HCT116 (cell line): ENCODE data around the gene PCDH9. TPM values are rescaled to one million over a fixed set of nuclear protein-coding genes. Genes with fewer than 3 reads are reported as not detected.

Source experiments
- ATAC-seq: fragments of 200-7000 bp; cut with Tn5 transposase; 2 replicates; pipeline ENCODE4 v1.9.1; 2020; ENCODE audit warnings: mild to moderate bottlenecking, moderate library complexity
- BruUV-seq: library from RNA; stranded (reverse); fragments of 400-500 nt; replicated peaks from 2 replicates; lab custom pipeline; 2021; lab: Mats Ljungman, UMichigan
- CTCF ChIA-PET: fragments of 300-600 bp; sonication (Branson Sonifier 250); formaldehyde crosslinking; loops from one replicate; lab custom pipeline; 2021; ENCODE audit warnings: antibody characterized with exemption; lab: Charles Lee
- POLR2A ChIA-PET: fragments of 300-600, 350-600 bp; sonication (Branson Sonifier 250); formaldehyde crosslinking; loops from one replicate; lab custom pipeline; 2021; ENCODE audit warnings: antibody characterized with exemption; lab: Charles Lee
- RAD21 ChIA-PET, 2 experiments: fragments of 300-600 bp; sonication (Branson Sonifier 250); formaldehyde crosslinking; loops; one replicate each; lab custom pipeline; 2023; ENCODE audit warnings: low total read pairs in 2 of 2; ENCODE audit not compliant: uncharacterized antibody in 2 of 2, unreplicated experiment in 2 of 2, low non-redundant PET in 1 of 2; lab: Charles Lee
- DNase-seq: peaks from one replicate; pipeline ENCODE4 v3.0.0-alpha.2; 2010; ENCODE audit warnings: low read depth, low spot score
- H2AFZ ChIP-seq: fragments of 200-600 bp; shearing (Covaris generic), sonication (generic); 2 replicates; pipeline ENCODE4 v1.6.1; 2017; ENCODE audit warnings: low read depth, mixed run types, mixed read lengths, antibody characterized with exemption, low read length; ENCODE audit not compliant: poor library complexity, severe bottlenecking
- H3K27ac ChIP-seq: 2 replicates; pipeline ENCODE4 v1.5.1; 2012; ENCODE audit warnings: low read depth, low read length
- H3K27me3 ChIP-seq: fragments of 200-600 bp; sonication (generic); 2 replicates; pipeline ENCODE4 v1.6.1; 2016; ENCODE audit warnings: mixed run types, low read length, mixed read lengths; ENCODE audit not compliant: insufficient read depth
- H3K36me3 ChIP-seq, 2 experiments: fragments of 200-500 bp in 1 of 2; fragments of 200-600 bp in 1 of 2; sonication (Bioruptor generic) in 1 of 2; sonication (generic) in 1 of 2; 2 replicates each; pipeline versions ENCODE4 v1.5.1 to v1.6.1; 2014 to 2016; ENCODE audit warnings: low read length in 2 of 2, inconsistent platforms in 1 of 2, mixed read lengths in 1 of 2, mixed run types in 1 of 2; ENCODE audit not compliant: insufficient read depth in 2 of 2, control insufficient read depth in 1 of 2
- H3K4me1 ChIP-seq, 2 experiments: fragments of 200-600 bp in 1 of 2; sonication (generic) in 1 of 2; 2 replicates each; pipeline versions ENCODE4 v1.5.1 to v1.6.1; 2012 to 2017; ENCODE audit warnings: low read length in 2 of 2, inconsistent platforms in 1 of 2, mild to moderate bottlenecking in 1 of 2, mixed read lengths in 1 of 2, mixed run types in 1 of 2, moderate library complexity in 1 of 2; ENCODE audit not compliant: insufficient read depth in 2 of 2, control insufficient read depth in 1 of 2
- H3K4me2 ChIP-seq: fragments of 200-600 bp; sonication (generic); 2 replicates; pipeline ENCODE4 v1.6.1; 2017; ENCODE audit warnings: mixed run types, low read length, mixed read lengths
- H3K4me3 ChIP-seq, 2 experiments: fragments of 200-600 bp in 1 of 2; sonication (generic) in 1 of 2; replicated peaks in 1 of 2; 2 replicates each; pipeline ENCODE4 v1.5.1; 2011 to 2016; ENCODE audit warnings: low read length in 2 of 2, control low read depth in 1 of 2, low read depth in 1 of 2, mild to moderate bottlenecking in 1 of 2, mixed read lengths in 1 of 2, mixed run types in 1 of 2
- H3K79me2 ChIP-seq: fragments of 200-600 bp; sonication (generic); 2 replicates; pipeline ENCODE4 v1.6.1; 2017; ENCODE audit warnings: mild to moderate bottlenecking, mixed run types, low read length, moderate library complexity, mixed read lengths; ENCODE audit not compliant: insufficient read depth
- H3K9ac ChIP-seq: fragments of 200-600 bp; sonication (generic); 2 replicates; pipeline ENCODE4 v1.6.1; 2016; ENCODE audit warnings: low read length, mixed read lengths
- H3K9me2 ChIP-seq: fragments of 200-600 bp; sonication (generic), shearing (Covaris generic); 2 replicates; pipeline ENCODE4 v1.6.1; 2017; ENCODE audit warnings: mixed run types, mild to moderate bottlenecking, moderate library complexity; ENCODE audit not compliant: insufficient read depth
- H3K9me3 ChIP-seq, 2 experiments: fragments of 200-500 bp in 1 of 2; fragments of 200-600 bp in 1 of 2; sonication (Bioruptor generic) in 1 of 2; sonication (generic) in 1 of 2; 2 replicates each; pipeline ENCODE4 v1.6.1; 2014 to 2017; ENCODE audit warnings: low read length in 2 of 2, mixed read lengths in 2 of 2, inconsistent platforms in 1 of 2, low read depth in 1 of 2, mild to moderate bottlenecking in 1 of 2, mixed run types in 1 of 2, moderate library complexity in 1 of 2; ENCODE audit not compliant: control insufficient read depth in 1 of 2, insufficient read depth in 1 of 2
- H4K20me1 ChIP-seq: fragments of 200-600 bp; sonication (generic), shearing (Covaris generic); 2 replicates; pipeline ENCODE4 v1.6.1; 2017; ENCODE audit warnings: mixed run types, mild to moderate bottlenecking, moderate library complexity; ENCODE audit not compliant: insufficient read depth
- CBX3 ChIP-seq: IDR thresholded peaks from 2 replicates; pipeline ENCODE4 v1.6.1; 2012; ENCODE audit warnings: low read depth
- EGR1 ChIP-seq: IDR thresholded peaks from 2 replicates; pipeline ENCODE4 v1.6.1; 2012; ENCODE audit warnings: low read depth
- FOSL1 ChIP-seq: IDR thresholded peaks from 2 replicates; pipeline ENCODE4 v1.6.1; 2012; ENCODE audit warnings: low read depth
- RAD21 ChIP-seq: IDR thresholded peaks from 2 replicates; pipeline ENCODE4 v1.6.1; 2012; ENCODE audit warnings: low read depth, mild to moderate bottlenecking
- SRF ChIP-seq: IDR thresholded peaks from 2 replicates; pipeline ENCODE4 v1.6.1; 2012; ENCODE audit warnings: low read depth
- TCF7L2 ChIP-seq: IDR thresholded peaks from 2 replicates; pipeline ENCODE4 v1.7.0; 2011; ENCODE audit warnings: borderline replicate concordance, inconsistent platforms; ENCODE audit not compliant: insufficient read depth, insufficient read length; ENCODE audit errors: extremely low read depth
- YY1 ChIP-seq: IDR thresholded peaks from 2 replicates; pipeline ENCODE4 v1.6.1; 2011; ENCODE audit warnings: low read length, low read depth, moderate library complexity, mild to moderate bottlenecking; ENCODE audit not compliant: insufficient replicate concordance; ENCODE audit errors: extremely low read depth
- ZNF274 ChIP-seq: fragments of 200-500 bp; sonication (Bioruptor generic); IDR thresholded peaks from 2 replicates; pipeline ENCODE4 v1.6.1; 2014; ENCODE audit warnings: mild to moderate bottlenecking, low read depth, low read length, inconsistent platforms
- intact Hi-C: fragments of 100-400 bp; cut with micrococcal nuclease; formaldehyde crosslinking; loops from 2 replicates; pipeline ENCODE4 v1.10.0; 2022
- total RNA-seq: library from RNA; stranded (reverse); gene quantifications from one replicate; pipeline ENCODE4 v1.2.1, GENCODE V29; 2021; ENCODE audit not compliant: unreplicated experiment
- TF ChIP-seq, protein P1 (sequence below): IDR thresholded peaks from 2 replicates; pipeline ENCODE4 v1.6.1; 2012; ENCODE audit warnings: low read depth
- TF ChIP-seq, protein P2 (sequence below): IDR thresholded peaks from 2 replicates; pipeline ENCODE4 v1.6.1; 2011; ENCODE audit warnings: mild to moderate bottlenecking, low read length, moderate library complexity; ENCODE audit not compliant: insufficient replicate concordance; ENCODE audit errors: extremely low read depth
- TF ChIP-seq, protein P3 (sequence below): IDR thresholded peaks from 2 replicates; pipeline ENCODE4 v1.6.1; 2012

PCDH9 gene
- total RNA-seq, 1 experiment from 2014 or later = 0.02 TPM

DNA sequence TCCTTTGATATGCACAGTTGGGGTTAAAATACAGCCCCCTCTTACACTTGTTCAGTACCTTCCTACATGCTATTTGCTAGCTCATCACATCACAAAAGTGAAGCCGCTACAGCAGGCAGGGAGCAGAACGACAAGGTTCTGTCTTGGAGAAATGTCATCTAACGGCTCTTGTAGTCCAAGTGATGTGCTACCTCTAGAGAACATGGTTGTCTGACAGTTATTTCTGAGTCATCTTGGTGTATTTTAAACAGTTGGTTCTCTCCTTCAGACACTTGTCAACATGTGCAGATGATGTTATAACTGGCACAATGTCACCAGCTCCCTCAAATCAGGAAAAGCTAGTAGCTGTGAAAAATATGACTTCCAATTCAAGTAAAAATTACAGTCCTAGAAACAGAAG, 865.0 kb downstream of the PCDH9 start:
- ChIA-PET RAD21 (no interaction called here), POLR2A (no interaction called here), CTCF (no interaction called here)
- intact Hi-C loops = no loop called here
- TF ChIP-seq YY1 = no peak
- TF ChIP-seq FOSL1 = no peak
- no peak for TF ChIP-seq SRF
- no peak for TF ChIP-seq EGR1
- TF ChIP-seq ZNF274 = no peak
- no peak for TF ChIP-seq RAD21
- TF ChIP-seq CBX3 = no peak
- TF ChIP-seq, protein P1, sequence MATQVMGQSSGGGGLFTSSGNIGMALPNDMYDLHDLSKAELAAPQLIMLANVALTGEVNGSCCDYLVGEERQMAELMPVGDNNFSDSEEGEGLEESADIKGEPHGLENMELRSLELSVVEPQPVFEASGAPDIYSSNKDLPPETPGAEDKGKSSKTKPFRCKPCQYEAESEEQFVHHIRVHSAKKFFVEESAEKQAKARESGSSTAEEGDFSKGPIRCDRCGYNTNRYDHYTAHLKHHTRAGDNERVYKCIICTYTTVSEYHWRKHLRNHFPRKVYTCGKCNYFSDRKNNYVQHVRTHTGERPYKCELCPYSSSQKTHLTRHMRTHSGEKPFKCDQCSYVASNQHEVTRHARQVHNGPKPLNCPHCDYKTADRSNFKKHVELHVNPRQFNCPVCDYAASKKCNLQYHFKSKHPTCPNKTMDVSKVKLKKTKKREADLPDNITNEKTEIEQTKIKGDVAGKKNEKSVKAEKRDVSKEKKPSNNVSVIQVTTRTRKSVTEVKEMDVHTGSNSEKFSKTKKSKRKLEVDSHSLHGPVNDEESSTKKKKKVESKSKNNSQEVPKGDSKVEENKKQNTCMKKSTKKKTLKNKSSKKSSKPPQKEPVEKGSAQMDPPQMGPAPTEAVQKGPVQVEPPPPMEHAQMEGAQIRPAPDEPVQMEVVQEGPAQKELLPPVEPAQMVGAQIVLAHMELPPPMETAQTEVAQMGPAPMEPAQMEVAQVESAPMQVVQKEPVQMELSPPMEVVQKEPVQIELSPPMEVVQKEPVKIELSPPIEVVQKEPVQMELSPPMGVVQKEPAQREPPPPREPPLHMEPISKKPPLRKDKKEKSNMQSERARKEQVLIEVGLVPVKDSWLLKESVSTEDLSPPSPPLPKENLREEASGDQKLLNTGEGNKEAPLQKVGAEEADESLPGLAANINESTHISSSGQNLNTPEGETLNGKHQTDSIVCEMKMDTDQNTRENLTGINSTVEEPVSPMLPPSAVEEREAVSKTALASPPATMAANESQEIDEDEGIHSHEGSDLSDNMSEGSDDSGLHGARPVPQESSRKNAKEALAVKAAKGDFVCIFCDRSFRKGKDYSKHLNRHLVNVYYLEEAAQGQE = no peak
- TF ChIP-seq, protein P2, sequence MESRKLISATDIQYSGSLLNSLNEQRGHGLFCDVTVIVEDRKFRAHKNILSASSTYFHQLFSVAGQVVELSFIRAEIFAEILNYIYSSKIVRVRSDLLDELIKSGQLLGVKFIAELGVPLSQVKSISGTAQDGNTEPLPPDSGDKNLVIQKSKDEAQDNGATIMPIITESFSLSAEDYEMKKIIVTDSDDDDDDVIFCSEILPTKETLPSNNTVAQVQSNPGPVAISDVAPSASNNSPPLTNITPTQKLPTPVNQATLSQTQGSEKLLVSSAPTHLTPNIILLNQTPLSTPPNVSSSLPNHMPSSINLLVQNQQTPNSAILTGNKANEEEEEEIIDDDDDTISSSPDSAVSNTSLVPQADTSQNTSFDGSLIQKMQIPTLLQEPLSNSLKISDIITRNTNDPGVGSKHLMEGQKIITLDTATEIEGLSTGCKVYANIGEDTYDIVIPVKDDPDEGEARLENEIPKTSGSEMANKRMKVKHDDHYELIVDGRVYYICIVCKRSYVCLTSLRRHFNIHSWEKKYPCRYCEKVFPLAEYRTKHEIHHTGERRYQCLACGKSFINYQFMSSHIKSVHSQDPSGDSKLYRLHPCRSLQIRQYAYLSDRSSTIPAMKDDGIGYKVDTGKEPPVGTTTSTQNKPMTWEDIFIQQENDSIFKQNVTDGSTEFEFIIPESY = no peak
- TF ChIP-seq, protein P3, sequence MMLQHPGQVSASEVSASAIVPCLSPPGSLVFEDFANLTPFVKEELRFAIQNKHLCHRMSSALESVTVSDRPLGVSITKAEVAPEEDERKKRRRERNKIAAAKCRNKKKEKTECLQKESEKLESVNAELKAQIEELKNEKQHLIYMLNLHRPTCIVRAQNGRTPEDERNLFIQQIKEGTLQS = no peak
- no peak for TF ChIP-seq TCF7L2
- Histone ChIP-seq H3K36me3 (no peaks in the 10 kb centered on the region), H3K9me3 (no peaks in the 10 kb centered on the region), H3K4me3 (no peak overlapping the region), H3K9me2 (no peaks in the 10 kb centered on the region), H2AFZ (no peak overlapping the region), H3K27ac (no peak overlapping the region), H3K9ac (no peak overlapping the region), H3K4me2 (no peak overlapping the region), H3K79me2 (no peaks in the 10 kb centered on the region), H3K4me1 (no peaks in the 10 kb centered on the region), H3K27me3 (no peaks in the 10 kb centered on the region), H4K20me1 (no peaks in the 10 kb centered on the region)
- ATAC-seq = no peak
- no peak for DNase-seq
- BruUV-seq = no TSS peak
